HG03095 (cell line): ENCODE data around the gene BCOR.

Experiments used
- ATAC-seq: cut with Tn5 transposase; IDR thresholded peaks from one replicate; pipeline ENCODE4 v1.9.1; 2021; ENCODE audit warnings: moderate library complexity; ENCODE audit not compliant: unreplicated experiment

The BCOR gene

DNA sequence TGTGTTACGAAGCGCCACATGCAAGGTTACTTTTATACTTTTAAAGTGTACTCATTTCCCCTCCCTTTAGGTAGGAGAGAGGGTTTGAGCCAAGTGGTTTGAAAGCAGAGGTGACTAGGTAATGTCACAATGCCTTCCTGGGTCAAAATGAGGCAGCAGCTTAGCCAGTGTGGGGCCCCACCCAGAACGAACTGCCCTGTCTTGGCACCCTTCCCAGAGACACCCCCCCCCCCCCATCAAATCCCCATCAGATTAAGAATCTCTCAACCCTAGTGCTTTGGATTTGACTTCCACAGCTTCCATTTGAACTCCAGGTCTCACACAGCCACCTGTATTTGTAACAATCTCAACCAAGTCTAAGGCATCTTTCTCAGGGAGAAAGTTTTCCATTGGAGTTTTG, 31.1 kb downstream of the BCOR start:
- no peak for ATAC-seq

DNA sequence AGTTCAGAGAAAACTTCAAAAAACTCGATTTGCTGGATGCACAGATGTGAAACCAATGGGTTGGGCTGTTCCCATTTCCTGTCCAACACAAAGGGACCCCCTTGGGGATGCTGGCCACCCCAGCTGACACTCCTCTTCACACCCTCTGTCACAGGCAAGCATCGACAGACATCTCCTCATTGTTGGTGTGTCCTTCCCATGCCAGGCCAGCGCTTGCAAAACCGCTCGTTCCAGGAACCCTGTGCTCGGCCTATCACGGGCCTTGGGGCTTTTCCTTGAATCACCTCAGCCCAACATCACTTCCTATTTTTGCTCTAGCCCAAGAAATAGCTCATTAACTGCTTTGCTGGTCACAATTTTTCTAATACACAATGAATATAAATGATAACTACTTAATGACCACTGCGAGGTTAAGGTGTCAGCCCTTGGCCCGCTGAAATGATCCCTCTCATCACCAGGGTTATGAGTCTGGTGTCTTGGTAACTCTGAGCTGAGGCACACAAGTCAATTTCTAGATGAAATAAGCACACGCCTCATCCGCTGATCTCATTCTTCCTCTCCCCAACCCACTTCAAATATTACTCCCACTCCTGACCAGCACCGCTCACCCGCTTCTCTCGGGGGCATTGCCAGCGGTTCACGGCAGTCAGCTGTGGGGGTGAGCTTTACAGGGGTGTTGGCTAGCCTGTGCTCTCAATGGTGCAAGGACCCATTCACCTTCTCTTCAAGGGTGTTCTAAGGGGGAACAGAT, 32.3 kb downstream of the BCOR start:
- ATAC-seq = no peak

DNA sequence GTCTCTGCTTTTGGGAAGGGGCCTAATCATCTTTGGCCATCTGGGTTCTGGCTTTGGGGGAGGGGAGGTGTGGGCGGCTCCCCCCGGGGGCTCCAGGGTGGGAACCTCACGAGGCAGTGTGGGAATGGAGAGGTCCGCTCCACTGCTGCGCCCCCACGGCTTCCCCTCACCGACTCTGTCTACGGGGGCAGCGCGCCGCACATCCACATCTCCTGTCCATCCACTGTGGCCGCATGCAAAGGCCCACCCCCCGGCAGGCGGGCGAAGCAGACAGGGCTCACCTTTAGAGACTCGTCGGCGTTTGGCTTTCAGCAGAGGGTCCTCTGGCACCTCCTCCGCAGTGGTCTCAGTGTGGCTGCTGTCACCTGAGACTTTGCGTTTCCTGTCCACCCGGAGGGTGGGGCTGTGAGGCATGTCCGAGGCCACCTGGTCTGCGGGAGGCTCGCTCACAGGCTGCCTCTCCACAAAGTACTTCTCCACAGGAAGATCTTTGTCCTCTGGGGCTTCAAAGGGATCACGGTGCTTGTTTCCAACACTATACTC, 33.6 kb downstream of the BCOR start:
- ATAC-seq = no peak

DNA sequence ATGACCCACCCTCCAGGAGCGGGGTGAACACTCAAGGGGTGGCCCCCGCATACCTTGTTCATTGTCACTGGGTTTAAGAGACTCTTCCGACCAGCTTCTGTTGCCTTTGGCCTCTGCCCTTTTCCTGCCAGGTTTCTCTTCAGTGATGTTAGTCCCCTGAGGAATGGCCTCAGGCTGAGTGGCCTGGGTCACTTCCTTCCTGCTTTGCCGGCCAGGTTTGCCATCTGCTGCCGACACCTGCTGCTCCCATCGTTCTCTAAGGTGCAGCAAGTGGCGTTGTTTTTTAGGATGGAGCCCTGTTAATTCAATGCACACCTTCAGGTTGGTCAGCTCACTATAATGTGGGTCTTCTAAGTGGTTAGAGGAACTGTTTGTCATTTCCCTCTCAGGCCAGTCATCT, 34.2 kb downstream of the BCOR start:
- no peak for ATAC-seq

DNA sequence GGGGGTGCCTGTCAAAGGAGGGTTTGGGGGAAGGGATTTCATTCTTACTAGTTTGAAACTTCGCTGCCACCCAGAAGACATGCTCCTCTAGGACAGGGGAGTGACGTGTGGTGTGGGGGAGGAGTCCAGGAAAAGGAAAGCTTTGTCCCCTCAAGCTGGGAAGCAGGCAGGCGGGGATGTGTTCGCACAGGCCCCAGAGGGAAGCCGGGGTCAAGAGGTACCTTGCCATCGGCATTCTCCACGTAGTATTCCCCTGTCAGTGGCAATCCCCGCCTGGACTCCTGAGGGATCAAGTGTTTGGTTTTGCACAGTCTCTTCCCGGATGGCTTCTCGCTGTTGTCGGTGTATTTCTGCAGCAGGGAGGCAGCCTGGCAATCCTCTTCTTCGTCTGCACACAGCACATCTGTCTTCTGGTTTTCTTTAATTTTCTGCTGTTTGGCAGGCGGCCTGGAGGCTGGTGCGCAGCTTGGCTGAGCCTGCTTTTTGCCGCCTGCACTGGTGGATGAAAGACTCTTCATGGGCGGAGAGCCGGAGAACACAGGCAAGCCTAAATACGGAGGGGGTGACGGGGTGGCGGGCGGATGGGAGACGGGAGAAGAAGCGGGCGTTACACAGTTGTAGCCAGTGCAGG, 35.1 kb downstream of the BCOR start:
- ATAC-seq = no peak

DNA sequence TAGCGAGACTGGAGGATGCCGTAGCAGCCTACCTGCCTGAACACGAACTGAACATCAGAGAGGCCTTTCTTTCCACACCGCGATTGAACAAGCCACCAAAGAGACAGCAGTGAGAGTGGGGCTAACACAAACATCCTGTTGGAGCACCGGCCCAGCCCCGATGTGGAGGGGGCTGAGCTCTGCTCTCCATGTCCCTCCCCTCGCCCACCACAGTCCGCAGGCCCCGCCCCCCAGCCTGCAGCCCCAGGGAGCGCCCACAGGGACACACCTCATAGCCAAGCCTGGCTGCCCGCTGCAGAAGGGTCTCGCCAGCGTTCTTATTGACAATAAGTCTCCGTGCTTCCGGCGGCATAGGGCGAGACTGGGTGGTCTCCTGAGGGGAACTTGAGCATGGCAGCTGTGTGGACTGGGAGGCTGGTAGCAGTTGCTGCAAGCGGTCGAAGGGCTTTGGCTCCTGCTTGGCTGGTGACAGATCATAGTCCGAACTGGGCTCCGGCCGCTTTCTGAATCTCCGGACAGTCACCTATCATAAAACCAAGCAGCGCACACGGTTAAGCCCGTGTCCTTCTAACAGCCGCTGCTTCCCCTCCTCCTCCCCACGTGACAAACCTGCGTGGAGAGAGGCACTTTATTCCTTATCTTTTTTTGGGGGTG, 35.8 kb downstream of the BCOR start:
- no peak for ATAC-seq

DNA sequence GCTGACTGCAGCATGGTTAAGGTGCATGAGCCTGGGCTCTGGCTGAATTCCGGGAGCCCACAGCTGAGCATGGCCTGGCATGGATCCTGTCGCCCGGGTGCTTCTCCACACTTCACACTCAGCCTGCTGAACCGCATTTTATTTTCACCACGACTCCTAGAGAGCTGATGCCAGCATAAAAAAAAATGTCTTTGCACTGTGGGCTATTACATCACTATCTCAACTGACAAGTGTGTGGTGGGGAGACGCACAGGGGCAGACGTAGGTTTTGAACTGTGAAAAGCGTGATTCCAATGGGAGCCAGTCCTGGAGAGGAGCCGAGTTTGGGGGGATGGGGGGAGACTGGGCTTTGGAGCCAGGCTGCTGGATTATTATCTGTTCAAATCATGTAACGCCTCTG, 36.8 kb downstream of the BCOR start:
- no peak for ATAC-seq

DNA sequence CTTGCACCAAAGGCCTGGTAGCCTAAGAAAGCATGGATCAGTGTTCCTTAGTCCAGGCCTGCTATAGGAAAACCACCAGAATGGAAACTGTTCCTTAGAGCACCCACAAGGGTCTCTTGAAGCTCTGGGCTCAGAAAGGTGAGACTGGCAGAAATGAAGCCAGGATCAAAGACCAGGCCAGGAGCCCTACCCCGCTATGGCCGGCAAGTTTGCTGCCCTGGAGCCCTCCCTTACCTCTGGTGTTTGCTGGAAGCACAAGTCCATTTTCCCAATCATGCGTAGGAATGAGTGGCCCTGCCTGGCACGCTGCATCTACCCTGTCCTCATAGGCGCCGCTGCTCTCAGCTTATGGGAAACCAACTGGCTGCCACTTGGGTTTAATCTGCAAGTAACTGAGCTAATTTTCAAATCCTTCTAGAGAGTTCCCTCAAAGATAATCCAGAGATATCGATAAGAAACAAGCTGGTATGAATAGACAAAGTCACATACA, 37.4 kb downstream of the BCOR start:
- no peak for ATAC-seq

DNA sequence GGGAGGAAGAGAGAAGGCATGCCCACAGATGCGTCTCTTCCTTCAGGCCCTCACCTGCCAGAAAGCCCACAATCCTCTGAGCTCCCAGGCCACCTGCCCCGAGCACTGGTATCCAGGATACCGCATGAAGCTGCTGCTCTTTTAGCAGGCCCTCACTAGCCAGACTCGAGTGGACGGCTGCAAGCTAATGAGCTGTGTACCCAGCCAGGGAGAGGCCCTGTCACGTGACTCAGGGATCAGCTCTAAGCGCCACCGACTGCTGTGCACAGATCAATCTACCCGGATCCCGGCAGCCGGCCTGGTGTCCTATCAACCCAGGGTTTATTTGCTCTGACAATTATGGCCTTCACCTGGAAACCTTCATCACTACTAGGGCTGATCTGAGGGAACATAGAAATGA, 39.0 kb downstream of the BCOR start:
- ATAC-seq = no peak

DNA sequence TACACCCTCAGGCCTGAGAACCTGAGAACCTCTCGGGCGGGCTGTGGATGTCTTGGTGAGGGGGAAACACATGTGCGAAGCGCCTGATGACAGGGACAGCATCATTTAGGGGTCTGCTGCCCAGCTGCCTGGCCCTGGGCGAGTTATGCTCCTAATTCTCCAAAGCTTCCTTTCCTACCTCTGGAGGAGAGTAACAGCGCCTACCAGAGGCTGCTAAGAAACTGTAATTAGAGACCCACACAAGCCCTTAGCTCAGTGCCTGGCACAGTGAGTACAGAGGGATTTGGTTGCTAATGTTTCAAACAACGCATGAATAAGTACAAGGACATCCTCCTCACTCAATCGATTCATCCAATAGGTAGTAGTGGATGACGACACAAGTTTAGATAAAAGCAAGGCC, 40.4 kb downstream of the BCOR start:
- no peak for ATAC-seq

DNA sequence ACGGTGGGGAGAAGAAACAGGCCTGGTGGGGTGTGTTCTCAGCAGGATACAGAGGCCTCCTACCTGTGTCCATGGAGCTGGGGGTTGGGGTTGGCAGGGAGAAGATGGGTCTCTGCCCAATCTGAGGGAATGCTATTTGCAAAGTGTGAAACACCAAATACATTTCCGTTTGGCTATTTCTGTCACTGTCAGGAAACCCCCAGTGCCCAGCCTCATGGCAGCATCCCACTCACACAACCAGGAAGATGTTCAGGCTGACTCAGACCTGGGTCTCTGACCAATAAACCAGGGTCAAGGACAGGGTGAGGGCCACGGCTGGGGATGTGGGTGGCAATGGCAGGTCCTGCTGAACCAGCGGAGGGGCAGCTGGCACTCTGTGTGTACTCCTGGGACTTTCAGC, 41.3 kb downstream of the BCOR start:
- no peak for ATAC-seq

DNA sequence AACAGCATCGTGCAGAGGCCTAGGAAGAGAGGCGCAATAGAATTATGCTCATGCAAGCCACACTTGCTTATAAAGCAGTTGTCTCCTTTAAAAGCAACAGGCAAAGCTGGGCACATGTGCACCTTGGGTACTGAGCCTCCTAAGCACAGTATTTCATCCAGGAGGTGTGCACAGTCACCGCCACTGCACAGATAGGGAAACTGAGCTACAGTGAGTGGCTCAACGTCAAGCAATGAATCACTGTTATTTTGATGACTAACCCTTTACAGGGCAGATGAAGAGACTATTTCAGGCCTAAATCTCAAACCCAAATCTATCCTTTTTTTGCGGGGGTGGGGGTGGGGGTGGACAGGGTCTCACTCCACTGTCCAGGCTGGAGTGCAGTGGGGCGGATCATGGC, 42.3 kb downstream of the BCOR start:
- ATAC-seq = no peak

DNA sequence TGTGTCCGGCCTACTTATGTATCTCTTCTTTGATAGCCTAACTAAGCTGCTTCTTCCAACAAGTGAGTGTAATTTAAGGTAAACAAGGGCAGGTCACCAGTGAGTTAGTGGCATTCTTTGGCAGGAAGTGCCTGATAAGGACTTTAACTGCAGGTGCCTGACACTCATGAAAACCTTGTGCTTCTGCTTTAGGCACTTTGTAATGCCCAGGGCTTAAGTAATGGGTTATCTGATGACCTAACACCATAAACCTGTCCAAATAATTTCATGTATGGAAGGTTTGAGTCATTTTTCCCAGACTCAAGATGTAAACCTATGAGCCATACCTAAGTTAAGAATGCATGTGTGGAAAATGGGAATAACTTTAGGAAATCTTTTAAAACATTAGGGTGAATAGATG, 43.0 kb downstream of the BCOR start:
- ATAC-seq = no peak

DNA sequence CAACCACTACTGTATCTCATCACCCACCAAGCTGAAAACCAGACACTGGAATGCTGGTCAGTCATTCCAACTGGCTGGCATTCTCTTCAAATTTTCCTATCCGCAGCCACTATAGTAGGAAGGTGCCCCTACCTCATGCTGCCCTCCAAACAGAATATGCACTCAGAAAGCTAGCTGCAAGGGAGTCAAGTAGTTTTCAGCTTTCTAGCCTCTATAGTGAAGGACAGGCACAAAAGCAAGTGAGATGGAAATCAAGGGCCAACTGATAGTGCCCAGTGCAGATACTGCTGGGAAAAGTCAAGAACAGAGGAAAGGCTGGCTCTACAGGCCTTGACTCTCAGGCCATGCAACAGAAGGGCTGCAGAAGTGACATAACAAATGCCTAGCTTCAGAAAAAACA, 47.2 kb downstream of the BCOR start:
- ATAC-seq = no peak

DNA sequence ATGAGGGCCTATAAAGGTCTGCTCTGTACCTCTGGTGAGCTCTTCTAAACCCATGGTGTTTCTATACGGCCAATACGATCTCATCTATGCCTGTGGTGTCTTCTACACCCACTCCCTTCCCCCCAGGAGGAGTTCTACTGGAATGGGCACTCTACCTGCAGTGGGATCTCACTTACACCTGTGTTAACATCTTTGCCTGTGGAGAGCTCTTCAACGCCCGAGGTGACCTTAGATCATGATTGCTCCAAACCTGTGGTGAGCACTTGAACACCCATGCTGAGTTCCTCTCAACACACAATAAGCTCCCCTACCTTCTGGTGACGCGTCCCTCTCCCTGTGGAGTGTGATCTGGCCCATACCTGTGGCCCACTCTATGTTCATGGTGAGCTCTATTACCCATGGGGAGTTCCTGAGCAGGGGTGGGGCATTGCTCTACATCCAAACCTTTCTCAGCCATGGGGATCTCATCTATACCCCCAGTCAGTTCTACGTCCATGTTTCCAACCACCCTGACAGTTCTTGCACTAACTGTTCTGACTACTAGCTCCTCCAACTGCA, 48.6 kb downstream of the BCOR start:
- no peak for ATAC-seq

DNA sequence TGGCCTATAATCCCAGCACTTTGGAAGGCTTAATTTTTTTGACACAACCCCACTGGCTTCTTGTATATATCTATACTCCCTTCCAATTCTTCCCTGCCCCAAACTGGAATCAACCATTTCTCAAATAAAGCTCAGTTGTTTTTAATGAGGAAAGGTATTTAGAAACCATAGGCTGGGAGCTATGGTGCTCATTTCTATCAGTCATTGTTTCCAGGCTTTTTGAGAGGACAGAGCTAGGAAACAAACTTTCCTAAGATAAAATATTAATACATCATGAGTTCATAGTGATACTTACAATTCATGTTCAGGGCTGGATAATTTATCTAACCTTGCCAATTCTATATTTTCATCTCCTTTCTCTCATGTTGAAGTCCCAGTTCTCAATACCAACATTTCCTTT, 50.3 kb downstream of the BCOR start:
- ATAC-seq = no peak

DNA sequence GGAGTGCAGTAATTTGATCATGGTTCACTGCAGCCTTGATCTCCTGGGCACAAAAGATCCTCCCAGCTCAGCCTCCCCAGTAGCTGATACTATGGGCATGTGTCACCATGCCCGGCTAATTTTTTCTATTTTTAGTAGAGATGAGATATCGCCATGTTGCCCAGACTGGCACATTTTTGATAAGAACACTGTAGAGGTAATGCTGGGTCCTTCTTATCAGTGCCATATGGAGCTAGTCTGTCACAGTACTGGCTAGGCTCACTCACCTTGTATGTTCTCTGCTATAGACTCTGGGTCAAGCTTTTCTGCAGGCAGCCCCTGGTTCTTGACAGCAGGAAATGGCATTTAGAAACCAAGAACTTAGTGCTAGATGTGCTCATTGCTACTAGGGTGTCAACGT, 53.9 kb downstream of the BCOR start:
- ATAC-seq = no peak

DNA sequence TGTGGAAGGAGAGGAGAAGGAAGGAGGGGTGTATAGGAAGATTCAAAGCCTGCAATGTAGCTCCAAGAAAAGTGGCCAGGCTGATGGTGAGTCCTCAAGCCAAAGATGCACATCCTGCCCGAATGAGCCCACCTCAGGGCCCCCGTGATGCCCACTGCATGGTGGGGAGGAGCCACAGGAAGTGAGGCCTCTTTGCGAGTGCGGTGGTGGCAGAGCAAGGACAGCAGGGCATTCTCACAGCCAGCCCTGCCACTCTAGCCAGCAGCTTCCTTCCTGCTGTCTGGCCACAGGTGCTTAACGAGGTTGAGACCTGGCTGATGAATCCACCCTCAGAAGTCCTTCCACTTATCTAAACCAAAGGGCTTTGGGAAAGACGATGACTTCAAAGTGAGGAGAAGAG, 55.8 kb downstream of the BCOR start:
- ATAC-seq = no peak

DNA sequence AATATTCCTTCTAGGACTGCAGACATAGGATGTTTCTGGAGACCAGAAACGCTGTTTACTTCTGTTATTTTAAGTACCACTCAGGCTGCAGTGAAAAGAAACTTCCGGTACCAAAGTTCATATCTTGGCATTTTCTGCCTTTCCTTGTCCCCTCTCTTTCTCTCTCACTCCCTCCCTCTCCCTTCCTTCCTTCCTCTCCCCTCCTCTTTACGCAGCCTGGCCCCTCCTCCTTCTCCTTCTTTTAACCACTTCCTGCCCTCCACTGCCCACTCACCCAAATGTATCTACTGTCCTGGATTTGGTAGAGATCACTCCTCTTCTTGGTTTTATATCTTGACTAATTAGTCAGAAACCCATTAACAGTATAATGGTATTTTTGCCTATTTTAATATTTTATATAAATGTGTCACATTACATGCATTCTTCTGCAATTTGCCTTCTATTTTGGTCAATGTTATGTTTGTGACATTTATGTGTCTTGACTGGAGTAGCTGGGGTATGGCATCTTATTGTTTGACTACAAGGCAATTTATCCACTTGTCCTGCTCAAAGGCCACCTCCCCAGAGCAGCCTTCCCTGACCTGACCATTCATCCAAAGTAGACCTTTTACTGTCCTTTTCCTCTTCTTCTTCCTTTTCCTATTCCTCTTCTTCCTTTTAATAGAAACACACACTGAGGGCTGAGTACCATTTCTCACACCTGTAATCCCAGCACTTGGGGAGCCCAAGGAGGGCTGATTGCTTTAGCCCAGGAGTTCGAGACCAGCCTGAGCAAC, 56.9 kb downstream of the BCOR start:
- ATAC-seq = no peak

DNA sequence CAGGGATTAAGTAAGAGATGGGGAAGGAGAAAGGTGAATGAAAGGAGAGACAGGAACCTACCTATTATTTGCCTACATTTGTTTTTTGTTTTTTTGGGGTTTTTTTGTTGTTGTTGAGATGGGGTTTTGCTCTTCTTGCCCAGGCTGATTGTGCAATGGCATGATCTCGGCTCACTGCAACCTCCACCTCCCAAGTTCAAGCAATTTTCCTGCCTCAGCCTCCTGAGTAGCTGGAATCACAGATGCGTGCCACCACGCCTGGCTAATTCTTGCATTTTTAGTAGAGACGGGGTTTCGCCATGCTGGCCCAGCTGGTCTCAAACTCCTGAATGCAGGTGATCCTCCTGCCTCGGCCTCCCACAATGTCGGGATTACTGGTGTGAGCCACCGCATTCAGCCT, 57.9 kb downstream of the BCOR start:
- ATAC-seq = no peak

DNA sequence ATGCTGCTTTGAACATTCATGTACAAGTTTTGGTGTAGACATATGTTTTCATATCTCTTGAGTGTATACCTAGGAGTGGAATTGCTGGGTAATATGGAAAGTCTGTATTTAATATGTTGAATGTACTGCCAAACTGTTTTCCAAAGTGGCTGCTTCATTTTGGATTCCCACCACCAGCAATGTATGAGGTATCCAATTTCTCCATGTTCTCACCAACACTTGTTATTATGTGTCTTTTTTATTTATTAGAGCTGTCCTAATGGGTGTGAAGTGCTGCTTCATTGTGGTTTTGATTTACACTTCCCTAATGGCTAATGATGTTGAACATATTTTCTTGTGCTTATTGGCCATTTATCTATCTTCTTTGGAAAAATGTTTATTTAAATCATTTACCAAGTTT, 60.4 kb downstream of the BCOR start:
- ATAC-seq = no peak
